ENCODE measurements around the gene NCOA7.
"Not testable (repeated sequence)": the region's sequence is repeated elsewhere in the genome, so short reads cannot be mapped to it uniquely, and the experiment has no call there.

NCOA7 gene

GRCh38 chr6:125949069-125949468, 158.3 kb downstream of the NCOA7 start:
- DNase-seq = no peak

GRCh38 chr6:125950293-125950692, 159.5 kb downstream of the NCOA7 start:
- peak; percentile 36 for DNase-seq

GRCh38 chr6:125950716-125951115, 160.0 kb downstream of the NCOA7 start:
- DNase-seq = not testable (repeated sequence)

DNA sequence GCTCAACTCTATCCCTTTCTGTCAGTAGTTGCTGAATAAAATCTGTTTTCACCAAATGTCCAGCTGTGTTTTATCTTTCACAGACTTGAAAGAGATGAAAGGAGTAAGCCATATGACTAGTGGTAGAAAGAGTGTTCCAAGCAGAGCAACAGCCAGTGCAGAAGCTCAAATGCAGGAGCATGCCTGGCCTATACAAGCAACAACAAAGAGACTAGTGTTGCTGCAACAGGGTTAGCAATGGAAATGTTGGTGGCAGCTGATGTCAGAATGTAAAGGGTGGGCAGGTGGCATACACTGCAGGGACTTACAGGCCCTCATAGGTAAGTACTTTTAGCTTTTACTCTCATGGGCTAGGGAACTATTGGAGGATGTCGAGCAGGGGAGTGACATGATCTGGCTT, 160.6 kb downstream of the NCOA7 start:
- DNase-seq = no peak

DNA sequence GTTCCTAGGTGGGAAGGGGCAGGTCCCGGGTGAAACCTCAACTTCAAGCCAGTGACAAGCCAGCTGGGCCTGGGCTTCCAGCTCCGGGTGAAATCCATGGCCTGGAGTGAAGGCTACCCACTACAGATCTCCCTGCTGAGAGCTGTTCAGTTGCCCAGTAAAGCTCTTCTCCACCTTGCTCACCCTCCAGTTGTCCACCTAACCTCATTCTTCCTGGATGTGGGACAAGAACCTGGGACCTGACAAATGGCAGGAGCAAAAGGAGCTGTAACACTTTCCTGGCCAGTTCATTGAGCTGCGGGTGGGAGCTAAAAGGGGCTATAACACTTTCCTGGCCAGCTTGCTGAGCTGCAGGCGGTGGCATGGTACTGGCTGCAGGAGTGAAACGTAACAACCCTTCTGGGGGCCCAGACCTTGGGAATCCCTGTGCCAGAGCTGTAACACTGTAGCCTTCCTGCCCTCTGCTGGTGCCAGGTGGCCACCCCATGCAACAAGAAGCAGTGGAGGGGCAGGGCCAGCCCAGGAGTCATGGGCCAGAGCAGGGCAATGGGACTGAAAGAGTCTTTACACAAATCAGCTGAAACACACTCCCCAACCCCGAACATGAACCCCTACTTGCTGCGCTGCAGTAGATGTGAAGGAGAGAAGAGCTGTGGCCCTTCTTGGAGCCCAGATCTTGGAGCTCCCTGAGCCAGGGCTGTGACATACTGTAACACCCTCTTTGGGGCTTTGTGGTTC, 162.2 kb downstream of the NCOA7 start:
- peak; percentile 53 for DNase-seq

GRCh38 chr6:125953502-125953875, 162.7 kb downstream of the NCOA7 start:
- DNase-seq = no peak

DNA sequence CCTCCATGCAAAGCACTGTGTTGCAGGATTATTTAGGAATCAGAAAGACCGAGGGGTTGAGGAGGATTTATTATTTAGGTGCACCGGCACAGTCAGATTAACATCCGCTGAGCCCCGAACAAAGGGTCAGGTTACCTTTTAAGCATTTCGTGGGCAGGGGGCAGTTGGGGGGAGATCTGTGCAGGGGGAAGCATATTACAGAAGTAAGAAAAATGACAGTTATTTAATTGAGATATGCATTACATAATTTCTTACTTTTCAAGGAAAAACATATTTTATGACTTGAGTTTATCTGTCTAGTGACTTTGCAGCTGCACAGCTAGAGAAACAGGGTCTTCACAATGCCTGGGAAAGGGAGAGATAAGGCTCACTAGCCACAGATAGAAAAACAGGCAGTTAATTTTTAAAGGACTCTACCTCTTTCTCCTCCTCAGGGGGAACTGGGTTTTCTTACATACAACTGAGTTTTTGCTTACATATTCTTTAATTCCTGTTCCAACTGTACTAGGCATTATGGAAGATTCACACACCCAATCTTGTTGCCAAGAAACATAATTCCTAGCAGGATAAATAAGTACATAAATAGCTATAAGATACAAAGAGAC, 164.1 kb downstream of the NCOA7 start:
- DNase-seq = no peak

DNA sequence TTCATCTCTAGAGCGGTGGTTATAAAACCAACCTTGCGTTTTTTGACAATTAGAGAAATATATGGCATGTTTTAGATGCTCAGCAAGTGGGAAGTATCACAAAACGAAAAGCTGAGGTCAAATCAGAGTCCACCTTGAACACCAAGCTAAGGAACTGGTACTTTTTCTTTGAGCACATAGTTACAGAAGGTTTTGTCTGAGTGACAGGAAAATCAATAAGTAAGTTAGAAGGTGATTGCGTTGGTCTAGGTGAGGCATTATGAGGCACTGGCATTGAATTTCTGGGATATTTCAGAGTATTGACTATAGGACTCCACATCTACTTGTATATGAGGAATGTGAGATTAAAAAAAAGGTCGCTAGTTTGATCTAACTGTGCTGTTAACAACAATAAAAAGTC, 165.2 kb downstream of the NCOA7 start:
- no peak for DNase-seq

- peak; percentile 97 for DNase-seq
These were observed 166.0 kb downstream of the NCOA7 start, which contains the start of gene HINT3 for GRCh38 chr6:125956506-125957390. HINT3 (plus strand) TSS chr6:125956770; CDS start chr6:125956978, 208 bp downstream.

DNA sequence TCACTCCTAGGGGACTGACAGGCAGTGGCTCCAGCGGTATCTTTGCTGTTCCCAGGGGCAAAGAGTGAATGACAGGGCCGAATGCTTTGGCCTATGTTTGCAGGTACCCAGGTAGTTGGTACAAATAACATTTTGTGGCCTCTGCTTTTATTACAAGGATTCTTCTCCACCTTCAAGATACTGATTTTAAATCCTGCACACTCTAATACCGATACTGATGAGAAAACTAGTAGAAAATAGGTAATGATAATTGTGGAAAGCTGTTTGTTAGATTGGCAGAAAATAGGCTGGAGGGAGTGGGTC, 166.6 kb downstream of the NCOA7 start:
- DNase-seq = no peak

- DNase-seq = no peak
These were observed 167.1 kb downstream of the NCOA7 start for GRCh38 chr6:125957845-125958244.

- no peak for DNase-seq
These were observed 168.3 kb downstream of the NCOA7 start for GRCh38 chr6:125959041-125959440.

GRCh38 chr6:125961117-125961516, 170.4 kb downstream of the NCOA7 start:
- DNase-seq = no peak

DNA sequence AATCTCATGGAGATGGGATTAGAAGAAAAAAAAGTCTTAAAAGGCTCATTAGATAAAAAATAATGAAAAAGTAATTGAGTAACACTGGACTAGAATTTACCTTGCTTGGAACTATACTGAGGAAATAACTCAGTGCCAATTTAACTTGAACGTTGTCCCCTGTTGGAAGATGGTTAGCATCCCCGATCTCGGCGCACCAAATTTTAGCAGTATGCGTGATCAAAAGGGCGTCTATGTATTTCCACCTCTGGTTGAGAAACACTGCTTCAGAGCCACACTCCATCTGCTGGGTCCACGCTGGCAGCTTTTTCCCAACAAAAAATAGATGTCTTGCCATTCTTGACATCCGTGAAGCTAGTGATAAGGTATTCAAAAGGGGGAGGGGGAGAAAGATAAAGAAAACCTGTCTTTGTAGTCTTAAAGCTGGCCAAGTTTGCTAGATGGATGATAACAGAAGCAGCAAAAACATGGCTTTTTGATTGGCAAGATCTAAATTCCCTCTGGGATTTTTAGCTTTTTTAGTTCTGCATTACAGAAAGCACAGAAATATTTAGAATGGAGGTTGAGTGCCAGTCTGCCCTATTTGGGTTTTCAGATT, 172.2 kb downstream of the NCOA7 start:
- no peak for DNase-seq

DNA sequence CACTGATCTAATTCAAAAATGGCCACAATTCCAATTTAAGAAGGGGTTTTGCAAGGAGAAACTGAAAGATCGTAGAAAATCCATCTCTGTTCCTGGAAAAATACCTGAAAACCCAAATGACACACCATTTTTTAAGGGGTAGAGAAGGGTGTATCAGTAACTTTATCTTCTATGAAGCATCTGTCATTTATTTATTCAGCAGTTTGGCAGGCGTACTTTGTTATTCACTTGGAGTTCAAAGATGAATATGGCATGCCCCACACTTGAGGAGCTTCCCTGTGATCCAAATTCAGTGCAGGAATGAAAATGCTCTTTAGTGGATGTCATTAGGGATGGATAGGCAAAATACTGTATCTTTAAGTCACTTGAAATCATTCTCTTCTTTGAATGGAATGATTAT, 173.1 kb downstream of the NCOA7 start:
- DNase-seq = no peak

- DNase-seq = no peak
These were observed 175.8 kb downstream of the NCOA7 start for GRCh38 chr6:125966569-125966968.

DNA sequence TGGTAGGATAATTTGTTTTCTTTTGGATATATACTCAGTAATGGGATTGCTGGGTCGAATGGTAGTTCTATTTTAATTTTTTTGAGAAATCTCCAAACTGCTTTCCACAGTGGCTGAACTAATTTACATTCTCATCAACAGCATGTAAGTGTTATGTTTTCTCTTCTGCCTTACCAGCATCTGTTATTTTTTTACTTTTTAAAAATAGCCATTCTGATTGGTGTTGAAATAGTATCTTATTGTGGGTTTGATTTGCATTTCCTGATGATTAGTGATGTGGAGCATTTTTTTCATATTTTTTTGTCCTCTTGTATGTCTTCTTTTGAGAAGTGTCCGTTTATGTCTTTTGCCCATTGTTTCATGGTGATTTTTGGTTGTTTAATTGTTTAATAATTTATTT, 177.7 kb downstream of the NCOA7 start:
- DNase-seq = no peak

- no peak for DNase-seq
These were observed 180.0 kb downstream of the NCOA7 start for GRCh38 chr6:125970760-125971159.

- DNase-seq = not testable (repeated sequence)
These were observed 181.7 kb downstream of the NCOA7 start for GRCh38 chr6:125972478-125972877.

DNA sequence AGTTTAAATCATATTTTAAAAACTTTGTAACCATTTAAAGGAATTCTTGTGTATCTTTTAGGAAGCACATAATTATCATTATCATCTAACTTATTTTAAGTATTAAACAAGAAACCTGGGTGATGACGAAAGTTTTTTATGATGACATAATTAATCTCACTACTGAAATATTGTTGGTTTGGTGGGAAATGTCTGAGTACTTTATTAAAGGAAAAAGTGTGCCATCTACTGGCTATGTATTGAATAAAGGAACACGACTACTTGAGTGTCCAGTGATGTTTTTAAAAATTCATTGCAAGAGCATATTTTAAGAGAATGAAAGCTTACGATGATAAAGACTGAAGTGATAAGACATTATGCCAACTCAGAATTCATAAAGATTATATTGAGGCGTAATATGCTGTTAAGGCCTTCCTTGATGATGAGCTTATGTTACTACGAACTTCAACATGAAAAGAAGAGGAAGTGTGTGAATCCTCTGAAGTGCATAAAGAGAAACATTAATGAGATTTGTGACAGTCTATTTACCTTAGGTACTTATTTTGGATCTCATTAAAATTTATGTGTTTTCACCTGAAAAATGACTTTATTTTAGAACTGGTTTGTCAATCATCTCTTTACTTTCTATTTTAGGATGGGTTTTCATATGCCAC, 183.6 kb downstream of the NCOA7 start:
- peak; percentile 74 for DNase-seq

DNA sequence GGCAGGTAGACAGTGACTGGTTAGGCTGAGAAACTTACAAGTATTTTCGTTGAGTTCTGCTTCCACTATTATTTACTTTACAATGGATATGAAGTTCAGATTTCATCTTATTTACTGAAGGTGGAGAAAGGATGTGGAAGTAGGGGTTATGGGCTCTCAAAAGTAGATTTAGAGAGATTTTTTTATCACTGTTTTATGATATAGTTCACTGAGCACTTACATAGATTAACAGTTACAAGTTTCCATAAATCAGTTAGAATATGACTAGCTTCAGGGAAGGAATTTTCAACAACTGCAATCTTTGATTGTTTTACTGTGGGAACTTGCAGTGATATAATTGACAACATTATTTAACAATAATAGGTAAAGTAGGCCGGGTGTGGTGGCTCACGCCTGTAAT, 188.3 kb downstream of the NCOA7 start:
- DNase-seq = no peak

All from fibroblast of skin of scalp (primary cell).